Activated T-cell treated with anti-CD3 and anti-CD28 coated beads for 48 hours (primary cell): Measurements from ENCODE around the gene C10orf67.

Experiments used
- DNase-seq: peaks from one replicate; pipeline ENCODE4 v3.0.0-alpha.2; 2020; ENCODE audit warnings: low read depth

Gene C10orf67

GRCh38 chr10:23197416-23197861, 147.2 kb downstream of the C10orf67 start:
- no peak for DNase-seq

- no peak for DNase-seq
Measured at GRCh38 chr10:23196915-23197314, 147.7 kb downstream of the C10orf67 start.

DNA sequence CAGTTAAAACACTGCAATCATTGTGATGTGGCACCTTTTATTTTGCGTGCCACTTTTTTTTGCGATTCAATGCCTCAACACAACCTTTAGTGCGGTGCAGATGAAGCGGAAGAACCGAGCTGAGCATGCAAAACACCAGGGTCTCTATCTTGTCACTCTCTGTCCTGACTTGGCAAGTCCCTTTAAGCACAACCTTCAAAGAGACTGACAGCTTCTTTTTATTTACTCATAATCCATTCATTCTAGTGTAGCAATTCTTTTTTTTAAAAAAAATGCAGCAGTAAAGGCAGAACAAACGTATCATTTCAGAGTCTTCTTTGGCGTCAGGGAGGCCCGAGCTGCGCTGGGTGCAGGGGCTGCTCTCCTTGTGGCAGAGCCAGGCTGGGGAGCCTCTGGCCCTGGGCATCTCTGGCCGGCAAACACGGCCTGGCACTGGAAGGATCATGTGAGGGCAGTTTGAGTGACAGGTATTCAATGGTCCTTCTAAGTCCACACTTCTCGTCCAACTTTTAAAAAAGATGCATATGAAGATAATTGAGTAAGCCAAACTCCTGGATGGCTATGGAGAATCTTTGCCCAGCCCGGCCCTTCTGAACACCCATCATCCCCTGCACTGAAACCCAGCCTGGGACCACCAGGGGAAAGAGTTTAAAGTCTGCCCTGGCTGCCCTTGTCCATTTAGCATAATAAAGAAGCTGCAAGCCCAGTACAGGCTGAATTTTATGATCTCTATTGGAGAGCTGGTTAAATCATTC, 148.6 kb downstream of the C10orf67 start:
- no peak for DNase-seq

- DNase-seq, result no peak
Measured at GRCh38 chr10:23194966-23195845, 149.4 kb downstream of the C10orf67 start.

DNA sequence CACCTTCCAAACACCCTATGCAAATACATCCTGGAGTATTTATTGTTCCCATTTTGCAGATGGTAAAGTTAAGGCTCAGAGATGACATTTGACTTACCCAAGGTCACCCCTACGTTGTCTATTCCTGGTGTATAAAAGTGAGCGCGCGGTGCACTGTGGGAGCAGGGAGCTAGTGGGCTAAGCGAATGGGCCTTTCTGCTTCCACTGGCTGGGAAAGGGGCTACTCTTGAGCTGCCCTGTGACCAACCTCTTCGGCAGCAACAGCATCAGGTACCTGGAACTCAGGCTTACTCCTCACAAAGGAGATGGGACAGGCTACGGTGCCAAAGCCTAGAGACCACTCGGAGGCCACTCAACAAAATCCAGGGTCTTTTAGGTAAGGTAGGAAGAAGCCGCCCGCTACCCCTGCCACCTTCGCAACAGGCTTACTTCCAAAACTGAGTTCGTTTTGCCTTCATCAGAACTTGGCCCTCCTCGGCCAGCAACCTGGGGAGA, 150.1 kb downstream of the C10orf67 start:
- no peak for DNase-seq

GRCh38 chr10:23193435-23194074, 151.0 kb downstream of the C10orf67 start:
- no peak for DNase-seq

DNA sequence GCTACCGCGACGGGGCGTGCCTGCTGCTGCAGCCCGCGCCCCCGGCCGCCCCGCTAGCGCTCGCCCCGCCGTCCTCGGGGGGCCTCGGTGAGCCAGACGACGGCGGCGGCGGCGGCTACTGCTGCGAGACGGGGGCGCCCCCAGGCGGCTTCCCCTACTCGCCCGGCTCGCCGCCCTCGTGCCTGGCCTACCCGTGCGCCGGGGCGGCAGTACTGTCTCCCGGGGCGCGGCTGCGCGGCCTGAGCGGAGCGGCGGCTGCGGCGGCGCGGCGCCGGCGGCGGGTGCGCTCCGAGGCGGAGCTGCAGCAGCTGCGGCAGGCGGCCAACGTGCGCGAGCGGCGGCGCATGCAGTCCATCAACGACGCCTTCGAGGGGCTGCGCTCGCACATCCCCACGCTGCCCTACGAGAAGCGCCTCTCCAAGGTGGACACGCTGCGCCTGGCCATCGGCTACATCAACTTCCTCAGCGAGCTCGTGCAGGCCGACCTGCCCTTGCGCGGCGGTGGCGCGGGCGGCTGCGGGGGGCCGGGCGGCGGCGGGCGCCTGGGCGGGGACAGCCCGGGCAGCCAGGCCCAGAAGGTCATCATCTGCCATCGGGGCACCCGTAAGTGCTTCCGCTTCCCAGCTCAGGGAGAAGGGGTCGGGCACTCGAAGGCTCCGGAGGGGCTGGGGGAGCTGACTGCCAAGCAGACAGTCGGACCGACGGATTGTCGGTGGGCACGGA, 151.7 kb downstream of the C10orf67 start:
- no peak for DNase-seq

DNA sequence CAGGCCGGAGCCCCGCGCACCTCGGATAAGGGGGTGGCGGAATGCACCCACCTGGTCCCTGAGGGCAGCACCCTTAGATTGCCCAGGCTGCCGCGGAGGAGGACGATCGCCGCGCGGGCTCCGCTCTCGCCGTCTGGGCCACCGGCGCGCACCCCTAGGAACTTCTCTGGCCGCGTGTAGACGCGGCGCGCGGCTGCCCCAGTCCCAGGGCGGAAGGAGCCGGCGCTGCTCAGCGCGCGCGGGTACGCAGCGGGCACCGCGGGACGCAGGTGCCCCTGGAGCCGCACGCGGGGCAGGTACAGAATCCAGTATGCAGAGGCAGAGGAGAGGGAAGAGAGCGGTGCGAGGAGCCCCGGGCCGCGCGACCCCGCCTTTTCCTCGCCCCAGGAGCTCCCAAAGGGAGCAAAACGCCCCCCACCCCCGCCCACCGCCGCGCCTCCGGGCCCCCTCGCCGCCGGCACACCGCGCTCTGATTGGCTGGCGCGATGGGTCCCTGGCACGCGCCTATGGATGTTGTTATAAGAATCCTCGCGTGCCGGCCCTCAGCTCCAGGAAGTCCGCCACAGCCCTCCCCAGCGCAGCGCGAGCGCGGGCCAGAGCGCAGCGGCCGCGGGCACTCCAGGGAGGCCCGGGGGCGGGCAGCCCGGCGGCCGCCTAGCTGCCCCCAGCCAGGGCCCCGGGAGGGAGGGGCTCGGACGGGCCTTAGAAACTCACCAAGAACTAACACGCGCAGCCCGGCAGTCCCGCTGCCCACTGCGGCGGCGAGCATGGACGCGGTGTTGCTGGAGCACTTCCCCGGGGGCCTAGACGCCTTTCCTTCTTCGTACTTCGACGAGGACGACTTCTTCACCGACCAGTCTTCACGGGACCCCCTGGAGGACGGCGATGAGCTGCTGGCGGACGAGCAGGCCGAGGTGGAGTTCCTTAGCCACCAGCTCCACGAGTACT, 152.6 kb downstream of the C10orf67 start, which contains the start of gene PTF1A:
Gene PTF1A (plus strand): TSS at position 549 of the 948 bp plus-strand sequence. CDS start 219 bp downstream, at position 768.
- DNase-seq, result no peak

DNA sequence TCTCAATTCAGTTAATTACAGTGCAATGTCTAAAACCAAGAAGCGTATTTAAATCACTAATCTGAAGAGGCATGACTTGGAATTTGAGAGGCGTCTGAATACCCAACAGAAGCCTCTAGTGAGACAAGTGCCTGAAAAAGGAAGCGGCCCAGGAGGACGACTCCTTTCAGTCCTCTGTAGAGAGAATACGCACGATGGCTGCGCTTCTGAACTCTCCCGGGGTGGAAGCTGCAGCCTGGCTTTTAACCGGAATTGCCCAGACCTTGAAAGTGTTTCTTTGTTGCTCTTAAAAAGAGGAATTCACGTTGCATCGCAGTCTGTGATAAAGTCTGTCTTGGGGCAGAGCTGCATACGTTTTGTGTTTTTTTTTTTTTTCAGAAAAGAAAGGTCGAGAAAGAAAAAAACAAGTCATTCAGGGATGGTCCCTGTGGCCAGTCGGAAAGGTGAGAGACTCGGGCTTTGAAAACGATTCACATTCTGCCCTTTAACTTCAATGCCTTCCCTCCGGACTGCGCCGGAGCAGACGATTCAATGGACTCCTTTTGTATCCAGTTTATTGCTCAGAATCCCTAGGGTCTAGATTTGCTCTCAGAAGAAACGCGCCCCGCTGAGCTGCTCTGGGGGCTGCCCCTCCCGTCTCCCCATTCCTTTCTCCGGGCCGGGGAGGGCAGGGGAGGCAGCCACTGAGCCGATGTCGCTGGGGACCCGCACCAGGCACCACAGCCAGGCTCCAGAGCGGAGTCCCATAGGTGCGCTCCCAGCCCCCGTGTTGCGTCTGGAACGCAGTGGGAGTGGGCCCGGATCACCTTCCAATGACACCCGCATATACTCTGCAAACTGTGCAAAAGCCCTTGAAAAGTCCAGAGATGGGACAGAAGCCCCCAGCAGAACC, 153.5 kb downstream of the C10orf67 start:
- no peak for DNase-seq

DNA sequence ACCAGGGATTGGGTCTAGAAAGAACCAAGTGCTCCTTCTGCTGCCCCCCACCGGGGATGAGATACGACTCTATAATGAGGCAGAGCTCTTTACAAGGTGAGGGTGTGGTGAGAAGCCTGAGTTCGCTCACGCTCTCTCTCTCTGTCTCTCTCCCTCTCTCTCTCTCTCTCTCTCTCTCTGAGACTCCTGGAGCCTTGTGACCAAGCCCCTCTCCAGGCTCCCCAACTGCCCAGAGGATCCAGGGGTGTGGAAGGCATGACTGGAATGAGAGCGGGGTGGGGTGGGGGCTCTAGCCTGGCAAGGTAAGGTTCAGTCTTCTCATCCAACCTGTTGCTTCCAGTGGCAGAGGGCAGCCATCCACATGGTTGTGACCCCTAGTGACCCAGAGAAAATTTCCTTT, 155.6 kb downstream of the C10orf67 start:
- no peak for DNase-seq

GRCh38 chr10:23187155-23187554, 157.4 kb downstream of the C10orf67 start:
- DNase-seq, result no peak

DNA sequence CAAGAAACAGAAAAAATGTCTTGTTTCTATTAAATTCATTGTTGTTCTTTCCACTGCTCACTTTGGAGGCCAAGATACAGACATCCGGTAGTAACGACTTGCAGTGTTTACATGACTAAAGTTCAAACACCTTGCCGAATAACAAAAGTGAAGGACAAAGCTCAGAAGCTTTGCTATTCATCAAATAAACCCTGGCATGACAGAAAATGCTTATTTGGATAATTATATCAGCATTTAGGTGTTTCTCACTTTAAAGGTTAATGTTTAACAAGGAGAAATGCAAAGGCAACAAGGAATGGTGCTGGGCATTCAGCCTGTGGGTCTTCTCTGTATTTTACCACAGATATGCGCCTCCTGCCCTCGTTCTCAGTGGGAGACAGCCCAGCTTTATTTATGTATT, 157.9 kb downstream of the C10orf67 start:
- DNase-seq, result no peak

- no peak for DNase-seq
Measured at GRCh38 chr10:23186178-23186577, 158.4 kb downstream of the C10orf67 start.

DNA sequence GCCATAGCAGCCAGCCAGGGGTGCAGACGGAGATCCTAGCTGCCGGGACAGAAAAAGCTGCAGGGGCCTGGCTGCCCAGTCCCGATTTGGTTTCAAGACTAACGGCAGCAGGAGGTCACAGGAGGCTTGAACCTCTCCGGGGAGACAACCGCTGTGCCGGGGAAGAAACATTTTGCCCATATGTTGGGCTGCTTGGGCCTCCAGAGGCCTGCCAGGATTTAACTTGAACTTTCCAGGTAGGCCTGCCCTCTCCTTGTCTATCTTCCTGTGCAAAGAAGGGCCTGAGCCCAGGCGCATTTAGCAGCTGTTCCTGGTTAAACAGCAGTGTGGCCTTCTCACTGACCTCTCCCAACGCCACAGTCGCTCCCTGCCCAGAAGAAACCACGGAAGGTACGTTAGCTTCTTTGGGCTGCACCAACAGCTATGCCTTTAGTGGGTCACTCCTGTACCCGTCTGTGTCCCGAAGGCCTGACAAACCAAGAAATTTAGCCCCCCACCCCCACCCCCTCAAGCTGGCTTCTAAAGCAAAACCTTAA, 169.6 kb downstream of the C10orf67 start:
- no peak for DNase-seq

GRCh38 chr10:23174074-23174976, 170.3 kb downstream of the C10orf67 start:
- DNase-seq, result no peak

DNA sequence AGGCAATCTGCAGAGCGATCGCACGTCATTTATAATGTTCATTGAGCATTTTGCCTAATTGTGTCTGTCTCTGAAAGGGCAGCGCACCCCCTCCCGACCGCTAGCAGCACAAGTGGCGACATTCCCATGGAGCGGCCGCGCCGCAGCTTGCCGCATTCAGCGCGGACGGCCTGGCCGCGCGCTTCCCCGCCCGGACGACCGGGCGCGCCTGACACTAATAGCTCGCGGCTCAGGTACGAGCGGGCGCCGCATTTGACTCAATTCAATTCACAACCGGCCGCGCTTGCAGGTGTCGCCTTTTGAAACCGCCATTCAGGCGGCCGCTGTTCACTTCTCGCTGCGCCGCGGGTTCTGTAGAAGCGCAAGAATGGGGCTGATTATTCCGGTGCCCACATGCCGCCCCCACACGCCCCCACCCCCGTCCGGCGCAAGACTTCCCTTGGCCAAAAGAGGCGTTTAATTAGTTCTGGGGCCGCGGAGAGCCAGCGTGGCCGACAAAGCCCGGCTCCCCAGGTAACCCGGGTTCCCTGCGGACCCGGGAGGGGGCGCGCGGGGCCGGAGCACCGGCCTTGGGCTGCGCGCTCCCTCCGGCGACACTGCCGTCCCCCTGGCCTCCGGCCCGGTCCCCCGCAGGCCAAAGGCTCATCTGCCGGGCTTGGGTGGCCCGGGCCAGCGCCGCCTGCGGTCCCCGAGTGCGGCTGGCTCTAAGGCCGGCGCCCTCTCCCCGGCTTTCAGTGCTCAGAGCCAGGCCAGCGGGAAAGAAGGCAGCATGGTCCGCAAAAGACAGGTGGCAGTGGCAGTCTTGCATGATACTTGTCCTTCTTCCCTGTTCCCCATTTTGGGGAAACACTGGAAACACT, 171.2 kb downstream of the C10orf67 start:
- DNase-seq, result no peak
